H9 (cell line): ENCODE measurements around the gene COLQ. TPM values are rescaled to one million over a fixed set of nuclear protein-coding genes. Genes with fewer than 3 reads are reported as not detected.

Experiments used
- DNase-seq: peaks from one replicate; pipeline ENCODE4 v3.0.0-alpha.2; 2017
- H2AFZ ChIP-seq: one replicate; pipeline ENCODE4 v1.6.1; 2013; ENCODE audit warnings: mild to moderate bottlenecking, low read length, control low read depth, moderate library complexity
- H2AK5ac ChIP-seq: 2 replicates; pipeline ENCODE4 v1.6.1; 2013; ENCODE audit warnings: low read length, control low read depth, mixed read lengths; ENCODE audit not compliant: insufficient read length
- H2BK120ac ChIP-seq: one replicate; pipeline ENCODE4 v1.6.1; 2013; ENCODE audit warnings: low read depth, mild to moderate bottlenecking, low read length, control low read depth, inconsistent platforms; ENCODE audit not compliant: poor library complexity, severe bottlenecking
- H2BK12ac ChIP-seq: 2 replicates; pipeline ENCODE4 v1.6.1; 2013; ENCODE audit warnings: low read length, control low read depth, mixed read lengths, low read depth; ENCODE audit not compliant: insufficient read length
- H2BK15ac ChIP-seq: 2 replicates; pipeline ENCODE4 v1.6.1; 2013; ENCODE audit warnings: low read depth, low read length, control low read depth
- H2BK20ac ChIP-seq: one replicate; pipeline ENCODE4 v1.6.1; 2013; ENCODE audit warnings: low read depth, mild to moderate bottlenecking, low read length, control low read depth, inconsistent platforms; ENCODE audit not compliant: poor library complexity, severe bottlenecking
- H2BK5ac ChIP-seq: 2 replicates; pipeline ENCODE4 v1.6.1; 2013; ENCODE audit warnings: low read length, control low read depth, mixed read lengths; ENCODE audit not compliant: insufficient read length
- H3K14ac ChIP-seq: 2 replicates; pipeline ENCODE4 v1.6.1; 2013; ENCODE audit warnings: low read length, control low read depth; ENCODE audit not compliant: insufficient read depth
- H3K18ac ChIP-seq: 2 replicates; pipeline ENCODE4 v1.6.1; 2013; ENCODE audit warnings: low read depth, mild to moderate bottlenecking, mixed read lengths, low read length, control low read depth; ENCODE audit not compliant: insufficient read length
- H3K23ac ChIP-seq: 2 replicates; pipeline ENCODE4 v1.6.1; 2013; ENCODE audit warnings: low read length, control low read depth, mixed read lengths, low read depth; ENCODE audit not compliant: insufficient read length
- H3K23me2 ChIP-seq: 2 replicates; pipeline ENCODE4 v1.6.1; 2013; ENCODE audit warnings: low read depth, mild to moderate bottlenecking, mixed read lengths, low read length, control low read depth; ENCODE audit not compliant: insufficient read length, poor library complexity, severe bottlenecking
- H3K27ac ChIP-seq: 2 replicates; pipeline ENCODE4 v1.5.1; 2013; ENCODE audit warnings: low read length, control low read depth, mixed read lengths, low read depth; ENCODE audit not compliant: insufficient read length
- H3K27me3 ChIP-seq: 2 replicates; pipeline ENCODE4 v1.6.1; 2013; ENCODE audit warnings: low read length, control low read depth, inconsistent platforms; ENCODE audit not compliant: insufficient read depth
- H3K4ac ChIP-seq: 2 replicates; pipeline ENCODE4 v1.6.1; 2013; ENCODE audit warnings: low read depth, mild to moderate bottlenecking, control low read depth, inconsistent platforms, low read length, moderate library complexity
- H3K4me1 ChIP-seq: 2 replicates; pipeline ENCODE4 v1.6.1; 2013; ENCODE audit warnings: low read length, control low read depth, inconsistent platforms; ENCODE audit not compliant: insufficient read depth
- H3K4me2 ChIP-seq: 2 replicates; pipeline ENCODE4 v1.6.1; 2013; ENCODE audit warnings: low read length, control low read depth, mixed read lengths; ENCODE audit not compliant: insufficient read length, insufficient read depth
- H3K56ac ChIP-seq: 2 replicates; pipeline ENCODE4 v1.6.1; 2013; ENCODE audit warnings: low read depth, mild to moderate bottlenecking, mixed read lengths, low read length, control low read depth; ENCODE audit not compliant: insufficient read length
- H3K79me1 ChIP-seq: 2 replicates; pipeline ENCODE4 v1.6.1; 2013; ENCODE audit warnings: low read depth, mild to moderate bottlenecking, moderate library complexity, low read length, control low read depth, inconsistent platforms; ENCODE audit not compliant: insufficient read depth, poor library complexity, severe bottlenecking
- H3K79me2 ChIP-seq: 2 replicates; pipeline ENCODE4 v1.6.1; 2013; ENCODE audit warnings: low read length, control low read depth, inconsistent platforms; ENCODE audit not compliant: insufficient read depth
- H3K9ac ChIP-seq: 2 replicates; pipeline ENCODE4 v1.6.1; 2013; ENCODE audit warnings: low read length, control low read depth, mixed read lengths; ENCODE audit not compliant: insufficient read length; ENCODE audit errors: extremely low read depth
- H3K9me3 ChIP-seq: one replicate; pipeline ENCODE4 v1.6.1; 2013; ENCODE audit warnings: low read depth, low read length, inconsistent platforms; ENCODE audit not compliant: control insufficient read depth
- H3T11ph ChIP-seq: one replicate; pipeline ENCODE4 v1.6.1; 2013; ENCODE audit warnings: mild to moderate bottlenecking, low read length, control low read depth, inconsistent platforms
- H4K20me1 ChIP-seq: one replicate; pipeline ENCODE4 v1.6.1; 2013; ENCODE audit not compliant: control insufficient read depth, insufficient read length, insufficient read depth
- H4K5ac ChIP-seq: 2 replicates; pipeline ENCODE4 v1.6.1; 2013; ENCODE audit warnings: low read depth, mild to moderate bottlenecking, mixed read lengths, low read length, control low read depth; ENCODE audit not compliant: insufficient read length
- H4K8ac ChIP-seq: replicated peaks from 2 replicates; pipeline ENCODE4 v1.6.1; 2013; ENCODE audit warnings: low read length, control low read depth, mixed read lengths, low read depth; ENCODE audit not compliant: insufficient read length
- H4K91ac ChIP-seq: 2 replicates; pipeline ENCODE4 v1.6.1; 2013; ENCODE audit warnings: low read depth, mild to moderate bottlenecking, moderate library complexity, mixed read lengths, low read length, control low read depth; ENCODE audit not compliant: insufficient read length
- H3K27ac Mint-ChIP-seq, 3 experiments: 2 replicates in 2 of 3; 3 replicates in 1 of 3; pipeline ENCODE4 v1.8.0; 2020 to 2021; ENCODE audit warnings: mixed read lengths in 3 of 3, mild to moderate bottlenecking in 1 of 3, moderate library complexity in 1 of 3
- H3K27me3 Mint-ChIP-seq: 2 replicates; pipeline ENCODE4 v1.8.0; 2021; ENCODE audit warnings: low read depth, mild to moderate bottlenecking, moderate library complexity, mixed read lengths
- H3K36me3 Mint-ChIP-seq, 3 experiments: 2 replicates in 2 of 3; 3 replicates in 1 of 3; pipeline ENCODE4 v1.8.0; 2020 to 2021; ENCODE audit warnings: low read depth in 3 of 3, mixed read lengths in 3 of 3; ENCODE audit not compliant: insufficient read depth in 1 of 3
- H3K4me1 Mint-ChIP-seq, 2 experiments: 2 replicates each; pipeline ENCODE4 v1.8.0; 2020; ENCODE audit warnings: mixed read lengths in 2 of 2
- H3K4me3 Mint-ChIP-seq, 2 experiments: 2 replicates in 1 of 2; 3 replicates in 1 of 2; pipeline ENCODE4 v1.8.0; 2020 to 2021; ENCODE audit warnings: mild to moderate bottlenecking in 2 of 2, mixed read lengths in 2 of 2, moderate library complexity in 1 of 2
- H3K9me3 Mint-ChIP-seq, 2 experiments: 2 replicates in 1 of 2; 3 replicates in 1 of 2; pipeline ENCODE4 v1.8.0; 2020; ENCODE audit warnings: mild to moderate bottlenecking in 2 of 2, mixed read lengths in 2 of 2, moderate library complexity in 1 of 2
- CTCF ChIP-seq: fragments of 200-600 bp; sonication (generic); conservative IDR thresholded peaks from 3 replicates; pipeline ENCODE4 v1.8.0; 2021; ENCODE audit warnings: antibody characterized with exemption, mild to moderate bottlenecking
- WGBS: extraction: QIAGEN DNeasy Blood & Tissue Kit; methylation state at CpG from one replicate; pipeline ENCODE4 v1.1.7; 2013; ENCODE audit warnings: missing lambda C conversion rate, low lambda C conversion rate, mixed read lengths; ENCODE audit not compliant: insufficient read length; ENCODE audit errors: extremely low coverage; 5-methylcytosine and 5-hydroxymethylcytosine counted together
- total RNA-seq: library from RNA; stranded (reverse); gene quantifications from 2 replicates; pipeline ENCODE4 v1.2.1, GENCODE V29; 2021

Gene COLQ
- total RNA-seq, 1 experiment from 2014 or later = 0.61 TPM

- Mint-ChIP-seq H3K27ac (no peak overlapping the region; a peak in 1 of 7 replicates), H3K36me3 (no peaks in the 10 kb centered on the region), H3K27me3 (no peaks in the 10 kb centered on the region), H3K9me3 (no peaks in the 10 kb centered on the region), H3K4me3 (no peak overlapping the region), H3K4me1 (no peaks in the 10 kb centered on the region)
- Histone ChIP-seq H3K9me3 (no peaks in the 10 kb centered on the region), H4K8ac (no peak overlapping the region), H3K79me1 (no peaks in the 10 kb centered on the region), H4K20me1 (no peaks in the 10 kb centered on the region), H3K56ac (no peak overlapping the region), H3K27ac (no peak overlapping the region), H2AK5ac (no peak overlapping the region), H2BK5ac (no peak overlapping the region), H3K27me3 (no peaks in the 10 kb centered on the region), H2BK120ac (no peak overlapping the region), H3K14ac (no peak overlapping the region), H2BK20ac (no peak overlapping the region), H4K5ac (no peak overlapping the region), H3K23ac (no peak overlapping the region), H3K18ac (no peak overlapping the region), H3K79me2 (no peaks in the 10 kb centered on the region), H4K91ac (no peak overlapping the region), H3K9ac (no peak overlapping the region), H2AFZ (no peak overlapping the region), H2BK12ac (no peak overlapping the region), H3K4me2 (no peak overlapping the region), H3T11ph (no peak overlapping the region), H3K4ac (no peak overlapping the region), H3K23me2 (no peaks in the 10 kb centered on the region), H2BK15ac (no peak overlapping the region), H3K4me1 (no peaks in the 10 kb centered on the region)
- WGBS = no CpG with 5 or more reads among the region's 3 CpGs
- no peak for TF ChIP-seq CTCF
- no peak for DNase-seq
Measured at GRCh38 chr3:15403965-15404364, 117.5 kb downstream of the COLQ start.
